Right ventricle myocardium superior (tissue), 1 donor: ENCODE data around the gene GLIPR2. TPM values are rescaled to one million over a fixed set of nuclear protein-coding genes. Genes with fewer than 3 reads are reported as not detected.
A peak's percentile ranks its signal among the peaks of the same experiment; 100 is the strongest.
"Not testable (repeated sequence)": the region's sequence is repeated elsewhere in the genome, so short reads cannot be mapped to it uniquely, and the experiment has no call there.

ENCODE experiments used
- ATAC-seq: fragments of 200-7000 bp; cut with Tn5 transposase; one replicate; pipeline ENCODE4 v1.9.1; 2020; ENCODE audit warnings: mild to moderate bottlenecking; ENCODE audit not compliant: poor library complexity
- DNase-seq: peaks from one replicate; pipeline ENCODE4 v3.0.0-alpha.2; 2020
- intact Hi-C: fragments of 100-400 bp; cut with DNase I; formaldehyde crosslinking; loops from one replicate; pipeline ENCODE4 v1.11.2; 2022
- total RNA-seq: library from RNA; stranded (reverse); fragmentation: NEBNext Ultra II Directional; extraction: Animal tissue kit (Norgen Biotek cat#: 25700); gene quantifications from one replicate; pipeline ENCODE4 v1.2.1, GENCODE V29; 2021
- donor health status: DM: no; HTN: yes; CAD: no; lungs with severe emphysema.

The GLIPR2 gene
- total RNA-seq, 1 donor from 2014 or later = 6.7 TPM

- DNase-seq (no peak), ATAC-seq (no peak)
- intact Hi-C loops = no loop called here
Observed at GRCh38 chr9:36118706-36119105, 17.8 kb upstream of the GLIPR2 start.

- ATAC-seq (no peak), DNase-seq (no peak)
- intact Hi-C loops = no loop called here
Observed at GRCh38 chr9:36119476-36119875, 17.1 kb upstream of the GLIPR2 start.

GRCh38 chr9:36120705-36121104, 15.8 kb upstream of the GLIPR2 start:
- intact Hi-C loops = no loop called here
- no peak for DNase-seq

GRCh38 chr9:36121971-36122370, 14.6 kb upstream of the GLIPR2 start:
- intact Hi-C loops = no loop called here

More at GRCh38 chr9:36120705-36121104, 15.8 kb upstream of the GLIPR2 start:
- no peak for ATAC-seq

GRCh38 chr9:36123515-36123914, 13.0 kb upstream of the GLIPR2 start:
- DNase-seq (no peak), ATAC-seq (no peak)
- intact Hi-C loops = no loop called here

More at GRCh38 chr9:36121971-36122370, 14.6 kb upstream of the GLIPR2 start:
- DNase-seq (no peak), ATAC-seq (no peak)

GRCh38 chr9:36125062-36125855, 11.3 kb upstream of the GLIPR2 start:
- ATAC-seq = no peak
- no peak for DNase-seq
- intact Hi-C loops = no loop called here

GRCh38 chr9:36126016-36126730, 10.4 kb upstream of the GLIPR2 start:
- intact Hi-C loops = no loop called here
- DNase-seq = no peak
- ATAC-seq = no peak

- intact Hi-C loops = no loop called here
- ATAC-seq (peak; percentile 39), DNase-seq (no peak)
Observed at GRCh38 chr9:36127652-36128244, 8.8 kb upstream of the GLIPR2 start.

GRCh38 chr9:36128349-36128748, 8.2 kb upstream of the GLIPR2 start:
- ATAC-seq = no peak
- no peak for DNase-seq
- intact Hi-C loops = no loop called here

- ATAC-seq = no peak
- DNase-seq = no peak
- intact Hi-C loops = no loop called here
Observed at GRCh38 chr9:36129139-36129538, 7.4 kb upstream of the GLIPR2 start.

- intact Hi-C loops, ATAC-seq, DNase-seq: not testable (repeated sequence)
Observed at GRCh38 chr9:36131666-36132065, 4.9 kb upstream of the GLIPR2 start.

GRCh38 chr9:36132086-36132485, 4.4 kb upstream of the GLIPR2 start:
- DNase-seq = no peak
- intact Hi-C loops = no loop called here
- no peak for ATAC-seq

GRCh38 chr9:36134761-36135505, 1.6 kb upstream of the GLIPR2 start:
- intact Hi-C loops = no loop called here
- DNase-seq (no peak), ATAC-seq (no peak)

GRCh38 chr9:36135741-36136271, 727 bp upstream of the GLIPR2 start:
- intact Hi-C loops = no loop called here
- DNase-seq = peak; percentile 65

GRCh38 chr9:36136894-36137391, 410 bp downstream of the GLIPR2 start:
- peak; percentile 34 for ATAC-seq
- DNase-seq = no peak
- intact Hi-C loops = no loop called here

More at GRCh38 chr9:36135741-36136271, 727 bp upstream of the GLIPR2 start:
- ATAC-seq = no peak

GRCh38 chr9:36137392-36138004, 965 bp downstream of the GLIPR2 start:
- no peak for DNase-seq
- ATAC-seq = no peak
- intact Hi-C loops = no loop called here

- DNase-seq (no peak), ATAC-seq (no peak)
- intact Hi-C loops = no loop called here
Observed at GRCh38 chr9:36138496-36138895, 2.0 kb downstream of the GLIPR2 start.

GRCh38 chr9:36138901-36139300, 2.4 kb downstream of the GLIPR2 start:
- ATAC-seq (no peak), DNase-seq (no peak)
- intact Hi-C loops = no loop called here
